Measurements from ENCODE around the gene HOXA6. TPM values are rescaled to one million over a fixed set of nuclear protein-coding genes. Genes with fewer than 3 reads are reported as not detected.

Gene HOXA6
- total and polyA plus RNA-seq, 4 experiments from 2014 or later = not detected

GRCh38 chr7:27105301-27106031 lies 42.1 kb downstream of the HOXA6 start:
- Histone ChIP-seq H3K27ac (ENCODE audit: low read depth, low read length) (no peak overlapping the region), H3K4me3 (ENCODE audit: low read length in 2 of 2) (no peak overlapping the region), H3K4me1 (ENCODE audit: insufficient read depth, low read length) (peaks cover 8% of the 10 kb centered on the region), H3K27me3 (ENCODE audit: insufficient read depth, low read length) (peaks cover 31% of the 10 kb centered on the region), H3K9me3 (ENCODE audit: control insufficient read depth in 1 of 2, low read length in 2 of 2) (no peaks in the 10 kb centered on the region), H3K36me3 (ENCODE audit: insufficient read depth, low read length) (no peaks in the 10 kb centered on the region)
- no peak overlapping the region for H3K4me3 Mint-ChIP-seq
- peaks cover 0 to 3% (median 0%) of the 10 kb centered on the region in 8 donors for H3K9me3 Mint-ChIP-seq
- intact Hi-C loops (cut with micrococcal nuclease) = no loop called here
- peaks cover 4 to 22% of the 10 kb centered on the region in 2 donors for H3K36me3 Mint-ChIP-seq
- no peak for DNase-seq
- ChIA-PET POLR2A (ENCODE audit: partially characterized antibody) (no interaction called here), CTCF (ENCODE audit: partially characterized antibody) (interaction anchor here (0.9 to 1.1 kb wide), 2 partner anchors 14 to 46 kb away, joined by 3 read pairs; no protein-coding TSS in a partner anchor)
- peaks cover 11 to 23% (median 14%) of the 10 kb centered on the region in 4 donors for H3K4me1 Mint-ChIP-seq
- peaks cover 28 to 46% of the 10 kb centered on the region in 2 donors for H3K27me3 Mint-ChIP-seq
- no peak overlapping the region for H3K27ac Mint-ChIP-seq

GRCh38 chr7:27104341-27105058 lies 43.1 kb downstream of the HOXA6 start:
- H3K27me3 ChIP-seq (ENCODE audit: insufficient read depth, low read length) = peaks cover 31% of the 10 kb centered on the region
- peaks cover 0 to 6% (median 0%) of the 10 kb centered on the region in 8 donors for H3K9me3 Mint-ChIP-seq

GRCh38 chr7:27103489-27104226 lies 43.9 kb downstream of the HOXA6 start:
- Mint-ChIP-seq H3K4me1 (peaks cover 11 to 29% (median 19%) of the 10 kb centered on the region in 4 donors), H3K27me3 (peaks cover 31 to 57% of the 10 kb centered on the region in 2 donors), H3K27ac (no peak overlapping the region), H3K4me3 (peak overlapping the region in 1 of 8 donors; percentile 39), H3K9me3 (peaks cover 0 to 7% (median 0%) of the 10 kb centered on the region in 8 donors), H3K36me3 (peaks cover 12 to 40% of the 10 kb centered on the region in 2 donors)
- no peak overlapping the region for H3K27ac ChIP-seq (ENCODE audit: low read depth, low read length)
- H3K9me3 ChIP-seq (ENCODE audit: control insufficient read depth in 1 of 2, low read length in 2 of 2) = no peaks in the 10 kb centered on the region
- peaks cover 34% of the 10 kb centered on the region for H3K27me3 ChIP-seq (ENCODE audit: insufficient read depth, low read length)
- CTCF ChIA-PET (ENCODE audit: partially characterized antibody) = no interaction called here
- H3K4me3 ChIP-seq (ENCODE audit: low read length in 2 of 2) = no peak overlapping the region
- no peaks in the 10 kb centered on the region for H3K36me3 ChIP-seq (ENCODE audit: insufficient read depth, low read length)
- peaks cover 8% of the 10 kb centered on the region for H3K4me1 ChIP-seq (ENCODE audit: insufficient read depth, low read length)
- DNase-seq = no peak
- POLR2A ChIA-PET (ENCODE audit: partially characterized antibody) = no interaction called here
- intact Hi-C loops (cut with micrococcal nuclease) = no loop called here

More at GRCh38 chr7:27104341-27105058, 43.1 kb downstream of the HOXA6 start:
- Histone ChIP-seq H3K36me3 (ENCODE audit: insufficient read depth, low read length) (no peaks in the 10 kb centered on the region), H3K4me3 (ENCODE audit: low read length in 2 of 2) (no peak overlapping the region), H3K27ac (ENCODE audit: low read depth, low read length) (no peak overlapping the region), H3K9me3 (ENCODE audit: control insufficient read depth in 1 of 2, low read length in 2 of 2) (no peaks in the 10 kb centered on the region), H3K4me1 (ENCODE audit: insufficient read depth, low read length) (peaks cover 8% of the 10 kb centered on the region)
- CTCF ChIA-PET (ENCODE audit: partially characterized antibody) = interaction anchor here (0.9 to 1.1 kb wide), 2 partner anchors 15 to 47 kb away, joined by 3 read pairs; no protein-coding TSS in a partner anchor
- Mint-ChIP-seq H3K4me1 (peaks cover 11 to 23% (median 15%) of the 10 kb centered on the region in 4 donors), H3K4me3 (no peak overlapping the region), H3K27me3 (peaks cover 29 to 49% of the 10 kb centered on the region in 2 donors), H3K36me3 (peaks cover 7 to 32% of the 10 kb centered on the region in 2 donors), H3K27ac (no peak overlapping the region)
- no peak for DNase-seq
- POLR2A ChIA-PET (ENCODE audit: partially characterized antibody) = no interaction called here
- intact Hi-C loops (cut with micrococcal nuclease) = no loop called here

GRCh38 chr7:27102581-27103442 lies 44.8 kb downstream of the HOXA6 start, which contains the start of gene HOXA2:
HOXA2 (minus strand) TSS chr7:27102683; CDS start chr7:27102500, 183 bp downstream.
- DNase-seq = no peak
- H3K9me3 Mint-ChIP-seq = peaks cover 0 to 7% (median 0%) of the 10 kb centered on the region in 8 donors
- H3K4me1 Mint-ChIP-seq = peaks cover 12 to 37% (median 21%) of the 10 kb centered on the region in 4 donors
- no peak within 1 kb of the TSS for H3K27ac ChIP-seq (ENCODE audit: low read depth, low read length)
- H3K36me3 ChIP-seq (ENCODE audit: insufficient read depth, low read length) = no peaks in the 10 kb centered on the region
- peaks cover 34% of the 10 kb centered on the region for H3K27me3 ChIP-seq (ENCODE audit: insufficient read depth, low read length)
- ChIA-PET CTCF (ENCODE audit: partially characterized antibody) (no interaction called here), POLR2A (ENCODE audit: partially characterized antibody) (no interaction called here)
- peak within 1 kb of the TSS; percentile 31 to 81 (median 56) for H3K4me3 Mint-ChIP-seq
- H3K4me3 ChIP-seq (ENCODE audit: low read length in 2 of 2) = no peak within 1 kb of the TSS
- H3K9me3 ChIP-seq (ENCODE audit: control insufficient read depth in 1 of 2, low read length in 2 of 2) = no peaks in the 10 kb centered on the region
- peaks cover 34 to 59% of the 10 kb centered on the region in 2 donors for H3K27me3 Mint-ChIP-seq
- intact Hi-C loops (cut with micrococcal nuclease) = no loop called here
- peaks cover 12 to 40% of the 10 kb centered on the region in 2 donors for H3K36me3 Mint-ChIP-seq
- H3K27ac Mint-ChIP-seq = peak within 1 kb of the TSS in 1 of 7 donors; percentile 68
- peaks cover 13% of the 10 kb centered on the region for H3K4me1 ChIP-seq (ENCODE audit: insufficient read depth, low read length)

GRCh38 chr7:27101957-27102580 lies 45.5 kb downstream of the HOXA6 start:
- intact Hi-C loops (cut with micrococcal nuclease) = no loop called here
- Mint-ChIP-seq H3K4me1 (peaks cover 18 to 45% (median 27%) of the 10 kb centered on the region in 4 donors), H3K9me3 (peaks cover 0 to 7% (median 0%) of the 10 kb centered on the region in 8 donors), H3K27me3 (peaks cover 40 to 62% of the 10 kb centered on the region in 2 donors), H3K27ac (no peak overlapping the region), H3K36me3 (peaks cover 12 to 40% of the 10 kb centered on the region in 2 donors), H3K4me3 (peak overlapping the region in 6 of 8 donors; percentile 22 to 81 (median 40))
- Histone ChIP-seq H3K4me3 (ENCODE audit: low read length in 2 of 2) (no peak overlapping the region), H3K4me1 (ENCODE audit: insufficient read depth, low read length) (peaks cover 20% of the 10 kb centered on the region), H3K27ac (ENCODE audit: low read depth, low read length) (no peak overlapping the region), H3K36me3 (ENCODE audit: insufficient read depth, low read length) (no peaks in the 10 kb centered on the region), H3K27me3 (ENCODE audit: insufficient read depth, low read length) (peaks cover 34% of the 10 kb centered on the region), H3K9me3 (ENCODE audit: control insufficient read depth in 1 of 2, low read length in 2 of 2) (no peaks in the 10 kb centered on the region)
- ChIA-PET CTCF (ENCODE audit: partially characterized antibody) (interaction anchor here (2.0 kb wide), 1 partner anchor 48 kb away, joined by 4 read pairs; no protein-coding TSS in a partner anchor), POLR2A (ENCODE audit: partially characterized antibody) (no interaction called here)
- DNase-seq = no peak
